Testis (tissue), 3 donors: Measurements from ENCODE around the gene GCNT2. TPM values are rescaled to one million over a fixed set of nuclear protein-coding genes. Genes with fewer than 3 reads are reported as not detected.

Experiments used
- DNase-seq: peaks from one replicate; pipeline ENCODE4 v3.0.0-alpha.2; 2019
- H3K27ac ChIP-seq, 2 donors: fragments of 200-600 bp; sonication (generic); one replicate each; pipeline ENCODE4 v1.5.1; 2019
- H3K27me3 ChIP-seq: fragments of 200-600 bp; sonication (generic); one replicate; pipeline ENCODE4 v1.5.1; 2019
- H3K36me3 ChIP-seq: fragments of 200-600 bp; sonication (generic); one replicate; pipeline ENCODE4 v1.5.1; 2017; ENCODE audit warnings: low read depth; ENCODE audit errors: missing control alignments
- H3K4me1 ChIP-seq: fragments of 200-600 bp; sonication (generic); one replicate; pipeline ENCODE4 v1.5.1; 2019
- H3K4me3 ChIP-seq, 2 donors: fragments of 200-600 bp; sonication (generic); one replicate each; pipeline ENCODE4 v1.5.1; 2017 to 2019
- H3K9me3 ChIP-seq: fragments of 200-600 bp; sonication (generic); one replicate; pipeline ENCODE4 v1.5.1; 2017
- CTCF ChIP-seq, 3 experiments: fragments of 450-650 bp in 2 of 3; fragments of 200-600 bp in 1 of 3; sonication (generic) in 1 of 3; IDR thresholded peaks; one replicate each; pipeline ENCODE4 v1.5.1; 2016 to 2019; ENCODE audit warnings: antibody characterized with exemption in 3 of 3, mild to moderate bottlenecking in 2 of 3, moderate library complexity in 1 of 3
- POLR2A ChIP-seq: fragments of 450-650 bp; IDR thresholded peaks from one replicate; pipeline ENCODE4 v1.6.1; 2017; ENCODE audit warnings: antibody characterized with exemption, mild to moderate bottlenecking, moderate library complexity
- WGBS, 2 donors: methylation state at CpG; one replicate each; pipeline ENCODE4 v1.1.5; 2018; 5-methylcytosine and 5-hydroxymethylcytosine counted together
- intact Hi-C: fragments of 100-400 bp; cut with DNase I; formaldehyde crosslinking; loops from one replicate; pipeline ENCODE4 v1.15.1; 2023; ENCODE audit warnings: low total_unique reads
- polyA plus RNA-seq: library from polyadenylated mRNA; stranded (reverse); fragments of 350-450 nt; fragmentation: Illumina TruSeq; extraction: RNeasy Lipid Tissue Mini Kit (QIAGEN cat#74804); gene quantifications from one replicate; pipeline ENCODE4 v1.2.3, GENCODE V29; 2014; ENCODE audit warnings: low read depth, low replicate concordance; ENCODE audit not compliant: insufficient read depth
- total RNA-seq, 2 donors: library from RNA; depleted of rRNA; stranded (reverse); fragments of >200 nt; gene quantifications; one replicate each; pipeline ENCODE4 v1.2.3, GENCODE V29; 2016

GCNT2 gene
- total and polyA plus RNA-seq, 3 donors from 2014 or later: 12.8 to 28.0 (median 17.0) TPM

DNA sequence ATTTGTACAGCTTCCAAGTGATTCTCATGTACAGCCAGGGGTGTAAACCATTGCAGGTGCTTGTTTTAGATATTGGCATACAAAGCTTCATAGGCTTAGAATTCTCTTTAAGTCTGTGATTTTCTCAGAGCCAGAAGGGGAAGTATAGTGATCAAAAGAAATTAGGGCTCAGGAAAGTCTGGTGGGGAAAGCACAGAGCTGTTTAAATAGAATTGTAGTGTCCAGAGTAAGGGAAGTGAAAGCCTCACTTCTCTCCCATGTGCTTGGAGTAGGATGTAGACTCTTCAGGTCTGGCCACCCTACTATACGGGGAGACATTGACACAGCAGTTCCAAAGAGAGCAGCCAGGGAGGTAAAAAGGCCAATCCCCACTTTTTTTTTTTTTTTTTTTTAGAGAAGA lies 10.4 kb downstream of the GCNT2 start:
- no peaks in the 10 kb centered on the region for H3K9me3 ChIP-seq
- intact Hi-C loops: no loop called here
- WGBS, 2 donors: 48 to 49% methylated on average over 1 of the region's 1 CpG

GRCh38 chr6:10531942-10532341 lies 10.8 kb downstream of the GCNT2 start:
- DNase-seq: no peak
- no peak overlapping the region for H3K4me3 ChIP-seq
- 66 to 72% methylated on average over 9 of the region's 9 CpGs for WGBS, 2 donors
- no peaks in the 10 kb centered on the region for H3K9me3 ChIP-seq
- no peak for TF ChIP-seq CTCF (IDR thresholded peaks at IDR 0.05)
- TF ChIP-seq POLR2A: no peak
- H3K27me3 ChIP-seq: no peaks in the 10 kb centered on the region
- intact Hi-C loops: no loop called here
- H3K36me3 ChIP-seq: no peaks in the 10 kb centered on the region
- H3K27ac ChIP-seq: no peak overlapping the region
- no peaks in the 10 kb centered on the region for H3K4me1 ChIP-seq

More for the DNA sequence above, 10.4 kb downstream of the GCNT2 start:
- Histone ChIP-seq H3K27me3 (no peaks in the 10 kb centered on the region), H3K27ac (no peak overlapping the region), H3K36me3 (no peaks in the 10 kb centered on the region), H3K4me3 (no peak overlapping the region), H3K4me1 (no peaks in the 10 kb centered on the region)
- DNase-seq: no peak
- no peak for TF ChIP-seq CTCF (IDR thresholded peaks at IDR 0.05)
- no peak for TF ChIP-seq POLR2A

DNA sequence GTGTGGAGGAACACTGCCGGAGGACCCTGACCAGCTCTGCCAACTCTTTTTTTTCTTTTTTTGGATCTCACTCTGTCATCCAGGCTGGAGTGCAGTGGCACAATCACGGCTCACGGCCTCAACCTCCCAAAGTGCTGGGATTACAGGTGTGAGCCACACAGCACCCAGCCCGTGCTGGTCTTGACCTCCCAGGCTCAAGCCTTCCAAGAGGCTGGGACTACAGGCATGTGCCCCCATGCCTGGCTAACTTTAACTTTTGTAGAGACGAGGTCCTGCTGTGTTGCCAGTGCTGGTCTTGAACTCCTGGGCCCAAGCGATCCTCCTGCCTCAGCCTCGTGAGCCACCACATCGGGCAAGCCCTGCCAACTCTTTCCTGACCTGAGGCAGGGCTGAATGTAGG lies 11.2 kb downstream of the GCNT2 start:
- intact Hi-C loops: no loop called here
- Histone ChIP-seq H3K9me3 (no peaks in the 10 kb centered on the region), H3K4me1 (no peaks in the 10 kb centered on the region), H3K36me3 (no peaks in the 10 kb centered on the region), H3K4me3 (no peak overlapping the region), H3K27ac (no peak overlapping the region), H3K27me3 (no peaks in the 10 kb centered on the region)
- 90 to 92% methylated on average over 8 of the region's 8 CpGs for WGBS, 2 donors
- no peak for DNase-seq
- TF ChIP-seq POLR2A: no peak
- TF ChIP-seq CTCF (IDR thresholded peaks at IDR 0.05): no peak

DNA sequence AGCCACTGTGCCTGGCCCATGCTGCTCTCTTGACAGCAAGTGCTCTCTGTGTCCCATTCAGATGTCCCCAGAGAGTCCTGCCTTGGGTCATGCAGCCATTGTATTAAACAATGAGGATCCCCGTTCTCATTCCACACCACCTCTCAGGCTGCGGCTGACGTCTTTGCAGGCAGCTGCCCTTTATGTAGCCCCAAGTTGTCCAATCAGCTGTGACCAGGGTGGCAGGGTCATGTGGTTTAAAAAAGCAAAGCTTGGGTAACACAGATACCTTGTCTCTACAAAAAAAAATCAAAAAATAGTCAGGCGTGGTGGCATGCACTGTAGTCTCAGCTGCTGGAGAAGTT lies 13.2 kb downstream of the GCNT2 start:
- no peaks in the 10 kb centered on the region for H3K36me3 ChIP-seq
- no peaks in the 10 kb centered on the region for H3K9me3 ChIP-seq
- intact Hi-C loops: no loop called here
- H3K4me3 ChIP-seq: no peak overlapping the region
- H3K4me1 ChIP-seq: no peaks in the 10 kb centered on the region
- no peaks in the 10 kb centered on the region for H3K27me3 ChIP-seq
- 73 to 81% methylated on average over 4 of the region's 4 CpGs for WGBS, 2 donors
- TF ChIP-seq CTCF (IDR thresholded peaks at IDR 0.05): no peak
- no peak for TF ChIP-seq POLR2A
- DNase-seq: no peak
- H3K27ac ChIP-seq: no peak overlapping the region

GRCh38 chr6:10535193-10535592 lies 14.0 kb downstream of the GCNT2 start:
- H3K36me3 ChIP-seq: no peaks in the 10 kb centered on the region
- DNase-seq: no peak
- intact Hi-C loops: no loop called here
- TF ChIP-seq CTCF (IDR thresholded peaks at IDR 0.05): no peak
- no peak for TF ChIP-seq POLR2A
- no peaks in the 10 kb centered on the region for H3K4me1 ChIP-seq
- H3K27me3 ChIP-seq: no peaks in the 10 kb centered on the region
- no peak overlapping the region for H3K4me3 ChIP-seq
- H3K9me3 ChIP-seq: no peaks in the 10 kb centered on the region
- 78 to 91% methylated on average over 1 of the region's 1 CpG for WGBS, 2 donors
- no peak overlapping the region for H3K27ac ChIP-seq
